ENCODE data around the gene SERPINE3. TPM values are rescaled to one million over a fixed set of nuclear protein-coding genes. Genes with fewer than 3 reads are reported as not detected.

Gene SERPINE3
- total RNA-seq, 2 donors from 2014 or later, result not detected

Small RNA genes lying within 50 kb of the gene (microRNA-seq; reads per million reads assigned to microRNA genes)
- gene MIR5693 (ENCODE audit: borderline microRNAs expressed in 2 of 2), result 0 reads per million in 2 donors

Other genes starting within 250 kb of the SERPINE3 start
- gene C13orf42, start 228.4 kb upstream of the SERPINE3 start, total RNA-seq, result not detected
- 1 to 10 TPM; 6.2 to 9.8 TPM for gene FAM124A, start 117.3 kb upstream of the SERPINE3 start, total RNA-seq
- gene INTS6, start 113.3 kb downstream of the SERPINE3 start, total RNA-seq, result 10 to 100 TPM; 27.0 to 29.1 TPM
- gene WDFY2, start 244.8 kb downstream of the SERPINE3 start, total RNA-seq, result 10 to 100 TPM; 10.6 to 13.0 TPM